Suprapubic skin (tissue), 3 donors: ENCODE results near the gene DGCR6L.

Source experiments
- POLR2A ChIP-seq, 2 donors: fragments of 450-650 bp; IDR thresholded peaks; one replicate each; pipeline ENCODE4 v1.6.1; 2017; ENCODE audit warnings: antibody characterized with exemption in 2 of 2, mild to moderate bottlenecking in 2 of 2, moderate library complexity in 2 of 2
- TF ChIP-seq, protein P1 (sequence below), 2 donors: fragments of 200-600 bp in 1 of 2; fragments of 450-650 bp in 1 of 2; sonication (generic) in 1 of 2; IDR thresholded peaks; one replicate each; pipeline ENCODE4 v1.5.1; 2016 to 2019; ENCODE audit warnings: antibody characterized with exemption in 2 of 2, mild to moderate bottlenecking in 1 of 2, moderate library complexity in 1 of 2

DNA sequence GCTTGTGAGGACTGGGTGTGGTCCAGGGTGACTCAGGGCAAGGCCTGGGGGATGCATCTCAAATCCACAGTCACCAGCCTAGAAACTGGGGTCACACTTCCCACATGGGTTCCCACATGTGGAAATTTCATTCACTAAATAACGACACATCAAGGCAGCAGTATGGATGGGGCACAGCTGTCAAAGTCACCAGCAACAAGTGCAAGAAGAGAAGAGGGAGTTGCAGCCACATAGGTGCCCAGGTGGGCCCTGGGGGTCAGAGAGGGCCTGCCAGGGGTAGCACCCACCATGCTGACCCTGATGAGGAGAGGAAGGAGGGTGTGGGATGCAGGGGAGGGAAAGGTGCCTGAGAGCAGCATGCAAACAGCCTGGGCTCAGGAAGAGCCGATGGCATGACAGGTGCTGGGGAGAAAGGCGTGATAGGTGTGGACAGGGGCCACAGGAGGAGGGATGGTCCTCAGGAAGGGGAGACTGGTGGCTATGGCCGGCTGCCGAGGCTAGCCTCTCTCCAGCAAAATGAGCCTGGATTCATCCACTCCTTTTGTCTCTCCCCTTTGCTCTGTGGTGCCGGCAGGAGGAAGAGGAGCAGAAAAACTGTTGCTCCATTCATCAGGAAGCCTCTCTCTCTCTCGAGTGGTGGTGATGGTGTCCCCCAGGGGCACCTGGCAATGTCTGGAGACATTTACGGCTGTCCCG lies 22.3 kb downstream of the DGCR6L start:
- TF ChIP-seq, protein P1, sequence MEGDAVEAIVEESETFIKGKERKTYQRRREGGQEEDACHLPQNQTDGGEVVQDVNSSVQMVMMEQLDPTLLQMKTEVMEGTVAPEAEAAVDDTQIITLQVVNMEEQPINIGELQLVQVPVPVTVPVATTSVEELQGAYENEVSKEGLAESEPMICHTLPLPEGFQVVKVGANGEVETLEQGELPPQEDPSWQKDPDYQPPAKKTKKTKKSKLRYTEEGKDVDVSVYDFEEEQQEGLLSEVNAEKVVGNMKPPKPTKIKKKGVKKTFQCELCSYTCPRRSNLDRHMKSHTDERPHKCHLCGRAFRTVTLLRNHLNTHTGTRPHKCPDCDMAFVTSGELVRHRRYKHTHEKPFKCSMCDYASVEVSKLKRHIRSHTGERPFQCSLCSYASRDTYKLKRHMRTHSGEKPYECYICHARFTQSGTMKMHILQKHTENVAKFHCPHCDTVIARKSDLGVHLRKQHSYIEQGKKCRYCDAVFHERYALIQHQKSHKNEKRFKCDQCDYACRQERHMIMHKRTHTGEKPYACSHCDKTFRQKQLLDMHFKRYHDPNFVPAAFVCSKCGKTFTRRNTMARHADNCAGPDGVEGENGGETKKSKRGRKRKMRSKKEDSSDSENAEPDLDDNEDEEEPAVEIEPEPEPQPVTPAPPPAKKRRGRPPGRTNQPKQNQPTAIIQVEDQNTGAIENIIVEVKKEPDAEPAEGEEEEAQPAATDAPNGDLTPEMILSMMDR (IDR thresholded peaks at IDR 0.05) = no peak
- no peak for TF ChIP-seq POLR2A (IDR thresholded peaks at IDR 0.05)
